NAMALWA (cell line): ENCODE data around the gene LEO1.

Source experiments
- DNase-seq: peaks from one replicate; pipeline ENCODE4 v3.0.0-alpha.2; 2015; ENCODE audit warnings: low spot score

LEO1 gene

GRCh38 chr15:51931016-51931415 is 40.6 kb downstream of the LEO1 start:
- DNase-seq: no peak

DNA sequence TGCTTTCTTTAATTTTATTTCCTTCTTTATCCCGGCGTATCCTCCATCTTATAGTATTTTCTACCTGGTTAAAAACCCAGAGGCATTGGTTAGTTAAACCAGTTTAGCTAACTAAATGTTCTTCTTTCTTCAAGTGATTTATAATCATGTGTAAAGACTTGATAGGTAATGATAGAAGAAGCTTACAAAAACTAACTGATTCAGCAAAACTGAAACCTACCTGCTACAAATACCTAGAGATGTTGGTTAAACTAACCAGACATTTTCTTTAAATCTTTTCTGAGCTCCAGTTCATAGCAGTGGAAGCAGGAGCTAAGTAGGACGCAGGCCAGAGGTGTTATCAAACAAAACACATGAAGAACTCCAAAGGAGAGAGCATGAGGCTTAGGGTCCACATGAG is 44.8 kb downstream of the LEO1 start:
- DNase-seq: no peak

GRCh38 chr15:51924156-51925068 is 47.2 kb downstream of the LEO1 start:
- no peak for DNase-seq

GRCh38 chr15:51917493-51917892 is 54.1 kb downstream of the LEO1 start:
- DNase-seq: peak; percentile 53

DNA sequence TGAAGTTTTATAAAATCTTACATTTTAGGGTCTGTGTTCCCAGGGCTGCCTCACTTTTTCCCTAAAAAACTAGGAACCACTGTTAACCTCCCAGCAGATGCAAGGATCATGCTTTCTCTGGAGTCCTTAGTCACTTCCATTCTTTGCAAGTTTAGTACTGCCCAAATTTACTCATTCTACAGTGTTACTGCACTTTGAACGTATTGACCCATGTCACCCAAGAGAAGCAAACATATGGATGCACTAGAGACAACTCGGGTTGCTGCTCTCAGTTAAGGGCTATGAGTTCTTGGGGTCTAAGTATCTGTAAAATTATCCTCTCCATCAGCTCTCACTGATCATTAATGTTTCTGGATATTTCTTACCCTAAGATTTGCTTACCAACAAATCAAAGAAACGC is 59.0 kb downstream of the LEO1 start:
- DNase-seq: no peak

GRCh38 chr15:51909584-51909983 is 62.0 kb downstream of the LEO1 start:
- no peak for DNase-seq

DNA sequence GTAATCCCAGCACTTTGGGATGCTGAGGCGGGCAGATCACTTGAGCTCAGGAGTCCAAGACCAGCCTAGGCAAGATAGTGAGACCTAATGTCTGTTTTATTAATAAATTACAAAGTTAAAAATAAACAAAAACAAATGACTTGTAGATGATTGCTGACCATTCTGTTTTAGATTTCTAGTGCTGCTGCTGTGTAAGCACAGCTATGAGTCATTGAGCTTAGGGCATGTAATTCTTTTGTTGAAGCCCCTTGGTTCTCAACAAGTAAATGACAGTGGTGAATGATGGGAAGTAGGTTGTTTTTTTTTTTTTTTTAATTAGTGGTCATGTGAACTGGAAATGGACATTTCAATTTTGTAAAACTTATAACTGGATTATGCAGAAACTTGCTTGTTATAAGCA is 63.3 kb downstream of the LEO1 start:
- DNase-seq: no peak

GRCh38 chr15:51907136-51907862 is 64.3 kb downstream of the LEO1 start:
- no peak for DNase-seq

DNA sequence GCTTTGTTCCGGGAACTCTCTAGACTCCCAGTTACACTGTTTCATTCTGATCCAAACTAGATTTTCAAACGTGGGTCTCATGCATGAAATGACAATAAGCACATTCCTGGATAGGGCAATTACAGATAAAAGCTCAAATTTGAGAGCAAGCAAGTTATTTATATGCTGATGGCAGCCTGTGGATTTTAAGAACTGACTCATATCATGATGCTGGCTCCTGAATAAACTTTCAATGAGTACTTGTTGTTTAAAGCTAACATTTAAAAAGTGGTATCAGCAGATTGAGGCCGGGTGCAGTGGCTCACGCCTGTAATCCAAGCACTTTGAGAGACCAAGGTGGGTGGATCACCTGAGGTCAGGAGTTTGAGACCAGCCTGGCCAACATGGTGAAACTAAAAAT is 66.6 kb downstream of the LEO1 start:
- DNase-seq: no peak

GRCh38 chr15:51904421-51904820 is 67.2 kb downstream of the LEO1 start:
- no peak for DNase-seq

GRCh38 chr15:51889486-51889885 is 82.1 kb downstream of the LEO1 start:
- DNase-seq: no peak

- peak; percentile 51 for DNase-seq
Measured at GRCh38 chr15:51888593-51889195, 82.9 kb downstream of the LEO1 start.
